ENCODE results near the gene NOTO.

Gene NOTO

GRCh38 chr2:73218298-73218697 is 15.9 kb downstream of the NOTO start:
- TF ChIP-seq MAX (IDR thresholded peaks at IDR 0.05; ENCODE audit: low read depth, low read length) (no peak), MYC (IDR thresholded peaks at IDR 0.05; ENCODE audit: low read depth, low read length) (no peak), CTCF (IDR thresholded peaks at IDR 0.05; ENCODE audit: low read depth, low read length) (no peak), POLR2A (IDR thresholded peaks at IDR 0.05; ENCODE audit: extremely low read depth, insufficient read length) (no peak)
- no peak for DNase-seq (ENCODE audit: low read depth)

GRCh38 chr2:73223821-73224220 is 21.4 kb downstream of the NOTO start:
- no peak for DNase-seq (ENCODE audit: low read depth)
- no peak overlapping the region for H3K4me3 ChIP-seq (ENCODE audit: low read depth, low read length)
- TF ChIP-seq POLR2A (IDR thresholded peaks at IDR 0.05; ENCODE audit: extremely low read depth, insufficient read length) (no peak), MYC (IDR thresholded peaks at IDR 0.05; ENCODE audit: low read depth, low read length) (no peak), MAX (IDR thresholded peaks at IDR 0.05; ENCODE audit: low read depth, low read length) (no peak), CTCF (IDR thresholded peaks at IDR 0.05; ENCODE audit: low read depth, low read length) (no peak)

More at GRCh38 chr2:73218298-73218697, 15.9 kb downstream of the NOTO start:
- no peak overlapping the region for H3K4me3 ChIP-seq (ENCODE audit: low read depth, low read length)

GRCh38 chr2:73225513-73226360 is 23.4 kb downstream of the NOTO start:
- no peak for TF ChIP-seq MYC (IDR thresholded peaks at IDR 0.05; ENCODE audit: low read depth, low read length)
- no peak for TF ChIP-seq CTCF (IDR thresholded peaks at IDR 0.05; ENCODE audit: low read depth, low read length)
- no peak for TF ChIP-seq MAX (IDR thresholded peaks at IDR 0.05; ENCODE audit: low read depth, low read length)
- TF ChIP-seq POLR2A (IDR thresholded peaks at IDR 0.05; ENCODE audit: extremely low read depth, insufficient read length): no peak
- H3K4me3 ChIP-seq (ENCODE audit: low read depth, low read length): no peak overlapping the region
- DNase-seq (ENCODE audit: low read depth): no peak

- DNase-seq (ENCODE audit: low read depth): no peak
- TF ChIP-seq CTCF (IDR thresholded peaks at IDR 0.05; ENCODE audit: low read depth, low read length) (no peak), POLR2A (IDR thresholded peaks at IDR 0.05; ENCODE audit: extremely low read depth, insufficient read length) (no peak), MAX (IDR thresholded peaks at IDR 0.05; ENCODE audit: low read depth, low read length) (no peak), MYC (IDR thresholded peaks at IDR 0.05; ENCODE audit: low read depth, low read length) (no peak)
- H3K4me3 ChIP-seq (ENCODE audit: low read depth, low read length): no peak overlapping the region
Measured at GRCh38 chr2:73227086-73227485, 24.7 kb downstream of the NOTO start.

- DNase-seq (ENCODE audit: low read depth): no peak
- H3K4me3 ChIP-seq (ENCODE audit: low read depth, low read length): no peak overlapping the region
- TF ChIP-seq POLR2A (IDR thresholded peaks at IDR 0.05; ENCODE audit: extremely low read depth, insufficient read length): no peak
- TF ChIP-seq MYC (IDR thresholded peaks at IDR 0.05; ENCODE audit: low read depth, low read length): no peak
- TF ChIP-seq CTCF (IDR thresholded peaks at IDR 0.05; ENCODE audit: low read depth, low read length): no peak
- TF ChIP-seq MAX (IDR thresholded peaks at IDR 0.05; ENCODE audit: low read depth, low read length): no peak
Measured at GRCh38 chr2:73228631-73229030, 26.3 kb downstream of the NOTO start.

All from NB4 (cell line).